ENCODE data around the gene EMILIN1.

GRCh38 chr2:27059141-27059820, 19.1 kb upstream of the EMILIN1 start:
- TF ChIP-seq CTCF (IDR thresholded peaks at IDR 0.05) = no peak
- no peak for TF ChIP-seq POLR2A (IDR thresholded peaks at IDR 0.05)

Measured in lower leg skin (tissue), 3 donors.